ENCODE results near the gene RTP3.

Gene RTP3

DNA sequence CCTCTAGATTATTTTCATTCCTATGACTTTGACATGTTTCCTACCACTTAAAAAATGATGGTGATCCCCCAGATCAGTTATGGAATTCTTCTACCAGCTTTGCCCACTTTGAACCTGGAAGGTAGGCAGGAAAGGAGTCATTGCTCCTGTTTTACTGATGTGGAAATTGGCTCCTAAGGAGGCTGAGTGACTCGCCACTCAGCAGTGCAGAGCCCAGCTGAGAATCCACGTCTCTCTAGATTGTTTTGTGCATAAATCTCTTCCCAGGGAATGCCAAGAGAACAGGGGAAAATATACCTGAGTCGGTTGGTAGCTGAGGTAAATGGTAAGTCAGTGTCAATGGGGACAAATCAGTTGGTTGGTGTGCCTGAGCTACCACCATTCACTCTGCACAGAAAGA lies 37.7 kb upstream of the RTP3 start:
- H3K4ac ChIP-seq (ENCODE audit: low read length) = no peak overlapping the region

DNA sequence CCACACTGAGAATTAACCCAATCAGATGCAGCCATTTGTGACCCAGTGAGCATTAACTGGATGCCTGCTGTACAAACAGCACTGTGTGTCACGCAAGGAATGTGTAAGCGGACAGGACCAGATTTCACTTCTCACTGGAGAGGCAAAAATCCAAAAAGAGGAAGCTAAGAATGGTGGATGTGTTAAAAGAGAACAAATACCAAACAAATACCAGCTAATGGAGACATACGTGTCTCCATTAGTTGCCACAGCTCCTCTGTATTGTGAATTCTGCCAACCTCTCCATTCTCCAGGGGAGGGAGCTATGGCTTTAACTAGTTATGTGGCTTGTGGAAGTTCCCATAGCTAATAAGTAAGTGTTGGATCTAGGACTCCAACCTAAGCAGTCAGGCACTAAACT lies 35.7 kb upstream of the RTP3 start:
- H3K23ac ChIP-seq (ENCODE audit: low read depth, low read length, poor library complexity) = no peak overlapping the region
- H3K9ac ChIP-seq (ENCODE audit: low read depth, low read length, poor library complexity) = no peak overlapping the region
- H3K9me3 ChIP-seq (replicated peaks in 1 of 2; ENCODE audit: control insufficient read depth in 2 of 2, insufficient read depth in 1 of 2, low read depth in 1 of 2, low read length in 2 of 2) = no peaks in the 10 kb centered on the region
- H3K27me3 ChIP-seq (ENCODE audit: control insufficient read depth in 3 of 3, insufficient read depth in 3 of 3, low read depth in 1 of 3, low read length in 3 of 3) = peaks cover 0 to 22% (median 0%) of the 10 kb centered on the region in 3 experiments
- no peak overlapping the region for H2AK5ac ChIP-seq (ENCODE audit: low read depth, low read length)
- no peak overlapping the region for H3K4me2 ChIP-seq (ENCODE audit: insufficient read depth, low read length, poor library complexity, severe bottlenecking)
- no CpG with 5 or more reads among the region's 3 CpGs for WGBS, 2 donors (ENCODE audit: extremely low coverage in 2 of 2, insufficient read length in 2 of 2, insufficient replicate concordance in 1 of 2)
- no peaks in the 10 kb centered on the region for H3K4me1 ChIP-seq (ENCODE audit: control insufficient read depth in 2 of 2, insufficient read depth in 1 of 2, low read depth in 1 of 2, low read length in 2 of 2)
- H2BK15ac ChIP-seq (ENCODE audit: low read length) = no peak overlapping the region
- DNase-seq (ENCODE audit: low spot score) = no peak
- no peak overlapping the region for H3K14ac ChIP-seq (ENCODE audit: low read length)
- H4K8ac ChIP-seq (ENCODE audit: low read depth, low read length) = no peak overlapping the region
- H2BK5ac ChIP-seq (ENCODE audit: low read length) = no peak overlapping the region
- H3K4ac ChIP-seq (ENCODE audit: low read length) = no peak overlapping the region
- no peaks in the 10 kb centered on the region for H3K36me3 ChIP-seq (replicated peaks in 1 of 2; ENCODE audit: control insufficient read depth in 2 of 2, insufficient read depth in 2 of 2, low read length in 2 of 2)
- H3K18ac ChIP-seq (ENCODE audit: low read length) = no peak overlapping the region
- H2BK12ac ChIP-seq (ENCODE audit: low read length) = no peak overlapping the region
- H3K27ac ChIP-seq (replicated peaks; ENCODE audit: low read length) = no peak overlapping the region
- H3K4me3 ChIP-seq (ENCODE audit: low read length in 2 of 2) = no peak overlapping the region
- H4K91ac ChIP-seq (ENCODE audit: low read depth, low read length, poor library complexity) = no peak overlapping the region
- H3K79me1 ChIP-seq (ENCODE audit: low read depth, low read length) = no peaks in the 10 kb centered on the region
- no peak overlapping the region for H2BK120ac ChIP-seq (ENCODE audit: low read depth, low read length)
- no peak overlapping the region for H2AFZ ChIP-seq (ENCODE audit: low read length)

More for the DNA sequence above, 37.7 kb upstream of the RTP3 start:
- WGBS, 2 donors (ENCODE audit: extremely low coverage in 2 of 2, insufficient read length in 2 of 2, insufficient replicate concordance in 1 of 2) = no CpG with 5 or more reads among the region's 3 CpGs
- Histone ChIP-seq H4K8ac (ENCODE audit: low read depth, low read length) (no peak overlapping the region), H3K9ac (ENCODE audit: low read depth, low read length, poor library complexity) (no peak overlapping the region), H3K9me3 (replicated peaks in 1 of 2; ENCODE audit: control insufficient read depth in 2 of 2, insufficient read depth in 1 of 2, low read depth in 1 of 2, low read length in 2 of 2) (no peaks in the 10 kb centered on the region), H3K18ac (ENCODE audit: low read length) (no peak overlapping the region), H2BK120ac (ENCODE audit: low read depth, low read length) (no peak overlapping the region), H2BK15ac (ENCODE audit: low read length) (no peak overlapping the region), H3K4me1 (ENCODE audit: control insufficient read depth in 2 of 2, insufficient read depth in 1 of 2, low read depth in 1 of 2, low read length in 2 of 2) (no peaks in the 10 kb centered on the region), H2BK5ac (ENCODE audit: low read length) (no peak overlapping the region), H3K4me2 (ENCODE audit: insufficient read depth, low read length, poor library complexity, severe bottlenecking) (no peak overlapping the region), H2AK5ac (ENCODE audit: low read depth, low read length) (no peak overlapping the region), H2AFZ (ENCODE audit: low read length) (no peak overlapping the region), H3K14ac (ENCODE audit: low read length) (no peak overlapping the region), H3K36me3 (replicated peaks in 1 of 2; ENCODE audit: control insufficient read depth in 2 of 2, insufficient read depth in 2 of 2, low read length in 2 of 2) (no peaks in the 10 kb centered on the region), H3K23ac (ENCODE audit: low read depth, low read length, poor library complexity) (no peak overlapping the region), H3K27me3 (ENCODE audit: control insufficient read depth in 3 of 3, insufficient read depth in 3 of 3, low read depth in 1 of 3, low read length in 3 of 3) (peaks cover 0 to 16% (median 0%) of the 10 kb centered on the region in 3 experiments), H3K79me1 (ENCODE audit: low read depth, low read length) (no peaks in the 10 kb centered on the region), H3K4me3 (ENCODE audit: low read length in 2 of 2) (no peak overlapping the region), H2BK12ac (ENCODE audit: low read length) (no peak overlapping the region), H4K91ac (ENCODE audit: low read depth, low read length, poor library complexity) (no peak overlapping the region), H3K27ac (replicated peaks; ENCODE audit: low read length) (no peak overlapping the region)
- DNase-seq (ENCODE audit: low spot score) = no peak

DNA sequence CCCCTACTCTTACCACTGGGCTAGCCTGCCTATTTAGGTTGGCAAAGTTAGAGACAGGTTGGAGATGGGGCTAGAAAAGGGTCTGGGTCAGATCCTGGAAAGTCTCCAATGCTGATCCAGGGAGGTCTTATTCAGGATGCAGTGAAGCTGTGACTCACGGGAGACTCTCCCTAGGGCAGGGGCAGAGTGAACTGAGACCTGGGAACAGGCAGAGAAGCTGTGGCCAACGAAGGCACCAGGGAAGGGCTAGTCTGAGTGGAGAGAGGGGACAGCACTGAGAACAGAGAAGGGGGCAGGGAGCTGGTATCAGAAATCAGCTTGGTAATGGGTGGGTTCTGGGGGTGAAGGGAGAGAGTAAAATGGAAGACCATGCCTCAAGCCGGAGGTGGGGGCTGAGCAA lies 35.3 kb upstream of the RTP3 start:
- H2BK15ac ChIP-seq (ENCODE audit: low read length) = no peak overlapping the region
- no peaks in the 10 kb centered on the region for H3K79me1 ChIP-seq (ENCODE audit: low read depth, low read length)
- no peak overlapping the region for H2BK12ac ChIP-seq (ENCODE audit: low read length)
- no peaks in the 10 kb centered on the region for H3K9me3 ChIP-seq (replicated peaks in 1 of 2; ENCODE audit: control insufficient read depth in 2 of 2, insufficient read depth in 1 of 2, low read depth in 1 of 2, low read length in 2 of 2)
- no peaks in the 10 kb centered on the region for H3K36me3 ChIP-seq (replicated peaks in 1 of 2; ENCODE audit: control insufficient read depth in 2 of 2, insufficient read depth in 2 of 2, low read length in 2 of 2)
- no peak overlapping the region for H3K27ac ChIP-seq (replicated peaks; ENCODE audit: low read length)
- WGBS, 2 donors (ENCODE audit: extremely low coverage in 2 of 2, insufficient read length in 2 of 2, insufficient replicate concordance in 1 of 2) = no CpG with 5 or more reads among the region's 3 CpGs
- no peak overlapping the region for H3K4me2 ChIP-seq (ENCODE audit: insufficient read depth, low read length, poor library complexity, severe bottlenecking)
- no peak overlapping the region for H2BK120ac ChIP-seq (ENCODE audit: low read depth, low read length)
- H3K27me3 ChIP-seq (ENCODE audit: control insufficient read depth in 3 of 3, insufficient read depth in 3 of 3, low read depth in 1 of 3, low read length in 3 of 3) = peaks cover 0 to 22% (median 0%) of the 10 kb centered on the region in 3 experiments
- no peak overlapping the region for H3K23ac ChIP-seq (ENCODE audit: low read depth, low read length, poor library complexity)
- H2AK5ac ChIP-seq (ENCODE audit: low read depth, low read length) = no peak overlapping the region
- H4K8ac ChIP-seq (ENCODE audit: low read depth, low read length) = no peak overlapping the region
- no peak for DNase-seq (ENCODE audit: low spot score)
- H2AFZ ChIP-seq (ENCODE audit: low read length) = no peak overlapping the region
- H2BK5ac ChIP-seq (ENCODE audit: low read length) = no peak overlapping the region
- H3K14ac ChIP-seq (ENCODE audit: low read length) = no peak overlapping the region
- no peak overlapping the region for H3K4ac ChIP-seq (ENCODE audit: low read length)
- H4K91ac ChIP-seq (ENCODE audit: low read depth, low read length, poor library complexity) = no peak overlapping the region
- H3K4me3 ChIP-seq (ENCODE audit: low read length in 2 of 2) = no peak overlapping the region
- no peak overlapping the region for H3K18ac ChIP-seq (ENCODE audit: low read length)
- no peak overlapping the region for H3K9ac ChIP-seq (ENCODE audit: low read depth, low read length, poor library complexity)
- no peaks in the 10 kb centered on the region for H3K4me1 ChIP-seq (ENCODE audit: control insufficient read depth in 2 of 2, insufficient read depth in 1 of 2, low read depth in 1 of 2, low read length in 2 of 2)

DNA sequence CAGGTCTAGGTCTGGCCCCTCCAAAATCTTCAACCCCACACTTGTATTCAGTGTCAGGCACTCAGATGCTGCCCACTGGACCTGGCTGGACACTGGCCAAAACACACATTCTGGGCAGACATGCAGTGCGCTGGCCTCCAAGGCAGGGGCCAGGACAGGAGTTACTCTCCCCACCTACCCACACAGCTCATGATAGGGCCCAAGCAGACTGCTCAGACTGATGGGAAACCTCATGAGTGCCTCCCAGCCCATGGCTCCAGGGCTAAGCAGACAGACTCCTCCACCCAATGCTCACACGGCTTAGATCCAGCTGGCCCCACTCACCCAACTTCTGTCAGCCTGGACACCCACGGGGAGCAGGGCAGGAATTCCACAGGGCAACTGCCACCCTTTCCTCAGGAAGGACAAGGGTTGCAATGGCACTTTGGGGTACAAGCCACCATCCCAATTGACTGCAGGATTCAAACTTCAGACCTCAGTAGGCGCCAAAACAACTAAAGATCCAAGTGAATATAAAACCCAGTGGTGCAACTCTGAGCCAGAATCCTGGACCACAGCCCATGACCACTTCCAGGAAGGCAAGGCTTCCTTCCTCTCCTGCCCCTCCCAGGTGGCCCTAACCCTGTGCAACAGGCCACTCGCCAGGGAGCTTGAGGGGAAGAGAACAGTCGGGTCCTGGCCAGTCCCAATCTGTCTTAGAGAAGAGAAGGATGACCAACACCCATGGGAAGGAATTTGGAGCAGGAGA lies 34.5 kb upstream of the RTP3 start:
- Histone ChIP-seq H3K18ac (ENCODE audit: low read length) (no peak overlapping the region), H2BK15ac (ENCODE audit: low read length) (no peak overlapping the region), H3K4me1 (ENCODE audit: control insufficient read depth in 2 of 2, insufficient read depth in 1 of 2, low read depth in 1 of 2, low read length in 2 of 2) (no peaks in the 10 kb centered on the region), H3K4me3 (ENCODE audit: low read length in 2 of 2) (no peak overlapping the region), H3K27ac (replicated peaks; ENCODE audit: low read length) (no peak overlapping the region), H3K36me3 (replicated peaks in 1 of 2; ENCODE audit: control insufficient read depth in 2 of 2, insufficient read depth in 2 of 2, low read length in 2 of 2) (no peaks in the 10 kb centered on the region), H3K23ac (ENCODE audit: low read depth, low read length, poor library complexity) (no peak overlapping the region), H2AFZ (ENCODE audit: low read length) (no peak overlapping the region), H2AK5ac (ENCODE audit: low read depth, low read length) (no peak overlapping the region), H2BK5ac (ENCODE audit: low read length) (no peak overlapping the region), H2BK120ac (ENCODE audit: low read depth, low read length) (no peak overlapping the region), H3K79me1 (ENCODE audit: low read depth, low read length) (no peaks in the 10 kb centered on the region), H3K14ac (ENCODE audit: low read length) (no peak overlapping the region), H3K27me3 (ENCODE audit: control insufficient read depth in 3 of 3, insufficient read depth in 3 of 3, low read depth in 1 of 3, low read length in 3 of 3) (peaks cover 0 to 22% (median 0%) of the 10 kb centered on the region in 3 experiments), H3K4me2 (ENCODE audit: insufficient read depth, low read length, poor library complexity, severe bottlenecking) (no peak overlapping the region), H4K91ac (ENCODE audit: low read depth, low read length, poor library complexity) (no peak overlapping the region), H3K9me3 (replicated peaks in 1 of 2; ENCODE audit: control insufficient read depth in 2 of 2, insufficient read depth in 1 of 2, low read depth in 1 of 2, low read length in 2 of 2) (no peaks in the 10 kb centered on the region), H3K9ac (ENCODE audit: low read depth, low read length, poor library complexity) (no peak overlapping the region), H4K8ac (ENCODE audit: low read depth, low read length) (no peak overlapping the region), H2BK12ac (ENCODE audit: low read length) (no peak overlapping the region), H3K4ac (ENCODE audit: low read length) (no peak overlapping the region)
- DNase-seq (ENCODE audit: low spot score) = no peak
- WGBS, 2 donors (ENCODE audit: extremely low coverage in 2 of 2, insufficient read length in 2 of 2, insufficient replicate concordance in 1 of 2) = no CpG with 5 or more reads among the region's 6 CpGs
